NCI-H460 (cell line): ENCODE data around the gene RASIP1. TPM values are rescaled to one million over a fixed set of nuclear protein-coding genes. Genes with fewer than 3 reads are reported as not detected.
A peak's percentile ranks its signal among the peaks of the same experiment; 100 is the strongest.
"Not testable (repeated sequence)": the region's sequence is repeated elsewhere in the genome, so short reads cannot be mapped to it uniquely, and the experiment has no call there.

Source experiments
- DNase-seq: peaks from one replicate; pipeline ENCODE4 v3.0.0-alpha.2; 2016; ENCODE audit warnings: low read depth; ENCODE audit errors: extremely low read depth
- total RNA-seq: library from RNA; depleted of rRNA; stranded (reverse); fragments of >200 nt; shearing (Covaris generic); gene quantifications from 2 replicates; pipeline ENCODE4 v1.2.3, GENCODE V29; 2014

RASIP1 gene
- total RNA-seq, 1 experiment from 2014 or later, result 0.50 TPM

- DNase-seq, result no peak
Measured at GRCh38 chr19:48737360-48737998, 2.9 kb downstream of the RASIP1 start.

GRCh38 chr19:48735031-48735615 is 5.3 kb downstream of the RASIP1 start:
- DNase-seq, result no peak

GRCh38 chr19:48734625-48735024 is 5.8 kb downstream of the RASIP1 start:
- no peak for DNase-seq

- DNase-seq, result no peak
Measured at GRCh38 chr19:48731452-48731851, 9.0 kb downstream of the RASIP1 start.

- no peak for DNase-seq
Measured at GRCh38 chr19:48728911-48729664, 11.3 kb downstream of the RASIP1 start.

- DNase-seq, result no peak
Measured at GRCh38 chr19:48726556-48726955, 13.9 kb downstream of the RASIP1 start.

GRCh38 chr19:48724796-48725753 is 15.3 kb downstream of the RASIP1 start:
- peak; percentile 74 for DNase-seq

- no peak for DNase-seq
Measured at GRCh38 chr19:48722196-48722708, 18.2 kb downstream of the RASIP1 start.

- peak; percentile 97 for DNase-seq
Measured at GRCh38 chr19:48720613-48721296, 19.7 kb downstream of the RASIP1 start.

- no peak for DNase-seq
Measured at GRCh38 chr19:48720251-48720612, 20.2 kb downstream of the RASIP1 start.

- no peak for DNase-seq
Measured at GRCh38 chr19:48719263-48720171, 20.9 kb downstream of the RASIP1 start, which contains the start of gene MAMSTR. MAMSTR (minus strand) TSS chr19:48719725; CDS start chr19:48719031, 694 bp downstream.

GRCh38 chr19:48718711-48719231 is 21.6 kb downstream of the RASIP1 start:
- DNase-seq, result no peak

- not testable (repeated sequence) for DNase-seq
Measured at GRCh38 chr19:48718106-48718505, 22.3 kb downstream of the RASIP1 start.

- DNase-seq, result no peak
Measured at GRCh38 chr19:48716562-48717291, 23.7 kb downstream of the RASIP1 start.

GRCh38 chr19:48715681-48716171 is 24.7 kb downstream of the RASIP1 start:
- DNase-seq, result no peak

GRCh38 chr19:48714759-48715675 is 25.4 kb downstream of the RASIP1 start:
- DNase-seq, result no peak
